ENCODE measurements around the gene MARCHF3. TPM values are rescaled to one million over a fixed set of nuclear protein-coding genes. Genes with fewer than 3 reads are reported as not detected.

MARCHF3 gene
- total RNA-seq, 4 donors from 2014 or later = 1.5 to 12.8 (median 6.0) TPM

DNA sequence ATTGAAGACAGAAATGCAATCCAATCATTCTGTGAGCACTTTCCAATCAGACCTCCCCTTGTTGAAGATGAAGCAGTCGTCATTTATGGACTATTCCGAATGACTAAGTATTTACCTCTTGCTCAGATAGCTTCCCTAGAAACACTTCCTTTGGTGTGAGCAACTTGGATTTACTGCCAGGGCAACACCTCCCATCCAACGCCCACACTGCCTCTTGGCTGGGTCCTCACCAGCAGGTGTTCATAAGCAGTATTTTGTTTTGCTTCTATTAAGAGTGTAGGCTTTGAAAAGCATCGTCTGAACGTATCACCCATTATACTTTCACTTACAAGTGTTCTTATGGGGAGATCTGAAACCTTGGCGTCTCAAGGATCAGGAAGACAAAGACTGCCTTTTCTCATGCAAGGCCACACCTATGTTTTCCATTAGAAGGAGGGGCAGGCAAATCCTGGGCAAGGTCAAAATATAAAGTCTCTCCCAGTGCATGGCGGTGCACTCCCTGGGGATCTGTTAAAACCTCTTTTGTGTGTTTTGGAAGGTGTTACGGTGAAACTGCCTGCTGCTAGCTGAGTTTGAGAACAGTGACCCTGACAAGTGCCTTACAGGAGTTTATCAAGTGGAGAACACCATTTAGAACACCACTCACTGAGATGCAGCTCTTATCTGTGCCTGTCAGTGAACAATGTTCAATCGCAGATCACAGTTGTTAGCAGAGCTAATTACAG is 10.6 kb upstream of the MARCHF3 start:
- peaks cover 0 to 12% (median 0%) of the 10 kb centered on the region in 3 donors for H3K4me1 ChIP-seq
- 49 to 57% methylated on average over 4 to 7 of the region's 9 CpGs for WGBS, 2 donors (ENCODE audit: low coverage in 1 of 2)
- no peak for TF ChIP-seq POLR2A (IDR thresholded peaks at IDR 0.05)
- TF ChIP-seq, protein P1, sequence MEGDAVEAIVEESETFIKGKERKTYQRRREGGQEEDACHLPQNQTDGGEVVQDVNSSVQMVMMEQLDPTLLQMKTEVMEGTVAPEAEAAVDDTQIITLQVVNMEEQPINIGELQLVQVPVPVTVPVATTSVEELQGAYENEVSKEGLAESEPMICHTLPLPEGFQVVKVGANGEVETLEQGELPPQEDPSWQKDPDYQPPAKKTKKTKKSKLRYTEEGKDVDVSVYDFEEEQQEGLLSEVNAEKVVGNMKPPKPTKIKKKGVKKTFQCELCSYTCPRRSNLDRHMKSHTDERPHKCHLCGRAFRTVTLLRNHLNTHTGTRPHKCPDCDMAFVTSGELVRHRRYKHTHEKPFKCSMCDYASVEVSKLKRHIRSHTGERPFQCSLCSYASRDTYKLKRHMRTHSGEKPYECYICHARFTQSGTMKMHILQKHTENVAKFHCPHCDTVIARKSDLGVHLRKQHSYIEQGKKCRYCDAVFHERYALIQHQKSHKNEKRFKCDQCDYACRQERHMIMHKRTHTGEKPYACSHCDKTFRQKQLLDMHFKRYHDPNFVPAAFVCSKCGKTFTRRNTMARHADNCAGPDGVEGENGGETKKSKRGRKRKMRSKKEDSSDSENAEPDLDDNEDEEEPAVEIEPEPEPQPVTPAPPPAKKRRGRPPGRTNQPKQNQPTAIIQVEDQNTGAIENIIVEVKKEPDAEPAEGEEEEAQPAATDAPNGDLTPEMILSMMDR (IDR thresholded peaks at IDR 0.05) = no peak
- no peak for TF ChIP-seq EP300 (IDR thresholded peaks at IDR 0.05)
- no peak for TF ChIP-seq POLR2AphosphoS5 (IDR thresholded peaks at IDR 0.05)
- no peak for ATAC-seq
- no peak overlapping the region for H3K4me3 ChIP-seq
- no peaks in the 10 kb centered on the region for H3K27me3 ChIP-seq
- H3K27ac ChIP-seq = peak overlapping the region in 2 of 4 donors; percentile 39 to 53
- no peaks in the 10 kb centered on the region for H3K36me3 ChIP-seq
- H3K9me3 ChIP-seq = no peaks in the 10 kb centered on the region

DNA sequence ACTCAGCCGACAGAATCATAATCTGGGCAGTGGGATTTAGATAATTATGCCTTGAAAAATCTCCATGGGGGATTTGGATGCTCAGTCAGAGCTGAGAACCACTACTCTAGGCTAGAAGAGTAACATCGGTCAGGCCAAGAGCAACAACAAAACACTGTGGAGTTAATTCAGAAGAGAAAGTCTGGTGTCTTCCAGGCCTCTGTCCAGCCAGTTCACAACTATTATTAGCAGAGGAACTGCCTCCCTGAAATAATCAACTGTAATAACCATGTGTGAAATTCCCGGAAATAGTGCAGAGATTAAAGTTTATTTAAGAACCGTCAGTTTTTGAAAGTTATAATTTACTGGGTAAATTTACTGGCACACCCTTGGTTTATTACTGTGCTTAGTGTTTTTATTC is 8.2 kb upstream of the MARCHF3 start:
- WGBS, 2 donors (ENCODE audit: low coverage in 1 of 2) = 31 to 47% methylated on average over 3 to 4 of the region's 4 CpGs
- Histone ChIP-seq H3K36me3 (no peaks in the 10 kb centered on the region), H3K4me3 (no peak overlapping the region), H3K9me3 (no peaks in the 10 kb centered on the region), H3K27me3 (peaks cover 7% of the 10 kb centered on the region), H3K4me1 (peaks cover 0 to 12% (median 0%) of the 10 kb centered on the region in 3 donors), H3K27ac (no peak overlapping the region)
- ATAC-seq = no peak
- TF ChIP-seq EP300 (IDR thresholded peaks at IDR 0.05) = no peak
- TF ChIP-seq POLR2A (IDR thresholded peaks at IDR 0.05) = no peak
- TF ChIP-seq, protein P1 (IDR thresholded peaks at IDR 0.05) = no peak
- TF ChIP-seq POLR2AphosphoS5 (IDR thresholded peaks at IDR 0.05) = no peak

DNA sequence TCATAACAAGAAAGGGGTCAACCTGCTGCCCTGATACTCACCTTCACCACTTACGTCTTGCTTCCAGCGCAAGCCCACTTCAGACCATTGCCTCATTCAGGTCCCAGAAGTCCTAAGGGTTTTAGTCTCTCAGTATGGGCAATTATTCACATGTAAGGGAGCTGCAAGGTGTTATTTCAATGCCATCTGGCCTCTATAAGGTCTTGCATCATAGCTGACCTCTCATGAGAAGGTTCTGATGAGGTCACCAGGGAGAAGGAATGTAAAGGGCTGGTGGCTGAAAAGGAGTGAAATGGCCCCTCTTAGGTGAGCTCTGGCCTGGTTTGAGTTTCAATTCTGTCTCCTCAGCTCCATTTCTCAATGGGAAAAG is 1.5 kb upstream of the MARCHF3 start:
- H3K27ac ChIP-seq = no peak overlapping the region
- WGBS, 2 donors (ENCODE audit: low coverage in 1 of 2) = 100% methylated on average over 2 of the region's 2 CpGs; no CpG with 5 or more reads in 1 of the 2 donors
- H3K36me3 ChIP-seq = no peaks in the 10 kb centered on the region
- peaks cover 21% of the 10 kb centered on the region for H3K27me3 ChIP-seq
- TF ChIP-seq EP300 (IDR thresholded peaks at IDR 0.05) (no peak), POLR2A (IDR thresholded peaks at IDR 0.05) (no peak), POLR2AphosphoS5 (IDR thresholded peaks at IDR 0.05) (no peak)
- TF ChIP-seq, protein P1 (IDR thresholded peaks at IDR 0.05) = no peak
- H3K9me3 ChIP-seq = no peaks in the 10 kb centered on the region
- no peak for ATAC-seq
- no peak overlapping the region for H3K4me3 ChIP-seq
- H3K4me1 ChIP-seq = peaks cover 0 to 23% (median 6%) of the 10 kb centered on the region in 3 donors

DNA sequence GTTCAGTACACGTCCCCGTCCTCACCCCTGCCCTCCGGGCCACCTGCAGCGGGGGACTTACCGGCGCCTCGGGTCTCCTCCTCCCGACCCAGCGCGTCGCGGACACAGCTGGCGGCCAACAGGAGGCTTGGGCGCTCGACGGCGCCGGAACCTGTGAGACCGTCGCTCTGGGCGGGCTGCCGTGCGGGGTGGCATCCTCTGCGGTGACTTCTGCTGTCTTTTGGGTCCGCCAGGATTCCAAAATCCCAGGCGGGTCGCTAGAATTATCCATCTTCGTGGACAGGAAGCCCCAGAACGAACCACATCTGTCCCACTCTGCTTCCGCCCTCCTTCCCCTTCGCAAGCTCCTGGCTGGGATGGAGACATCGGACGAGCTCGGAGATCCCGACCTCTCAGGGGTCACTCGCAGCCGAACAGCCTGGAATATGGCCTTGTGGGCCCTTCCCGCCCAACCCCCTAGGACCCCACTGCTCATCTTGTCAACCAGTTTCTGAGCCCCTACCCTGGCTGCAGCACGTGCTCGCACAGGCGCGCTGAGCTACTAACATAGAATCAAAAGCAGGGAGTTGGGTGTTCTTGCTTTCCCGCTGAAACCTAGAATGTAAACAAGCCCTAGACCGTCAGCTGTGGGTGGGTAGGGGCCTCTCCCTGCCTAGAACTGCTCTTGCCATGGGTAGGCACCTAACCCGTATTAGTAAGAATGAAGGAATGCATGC is 947 bp upstream of the MARCHF3 start:
- Histone ChIP-seq H3K9me3 (no peaks in the 10 kb centered on the region), H3K4me1 (peaks cover 0 to 23% (median 6%) of the 10 kb centered on the region in 3 donors), H3K27me3 (peaks cover 21% of the 10 kb centered on the region), H3K27ac (peak overlapping the region; percentile 4 to 93 (median 85)), H3K4me3 (peak overlapping the region; percentile 55 to 71), H3K36me3 (no peaks in the 10 kb centered on the region)
- WGBS, 2 donors (ENCODE audit: low coverage in 1 of 2) = 66% methylated on average over 4 of the region's 45 CpGs; no CpG with 5 or more reads in 1 of the 2 donors
- ATAC-seq = no peak
- TF ChIP-seq POLR2A (IDR thresholded peaks at IDR 0.05) (no peak), EP300 (IDR thresholded peaks at IDR 0.05) (no peak), POLR2AphosphoS5 (IDR thresholded peaks at IDR 0.05) (no peak)
- TF ChIP-seq, protein P1 (IDR thresholded peaks at IDR 0.05) = no peak

Data from gastroesophageal sphincter (tissue), 4 donors.